ENCODE measurements around the gene SLC1A3.
"Not testable (repeated sequence)": the region's sequence is repeated elsewhere in the genome, so short reads cannot be mapped to it uniquely, and the experiment has no call there.

SLC1A3 gene

GRCh38 chr5:36606428-36607113, at the start of gene SLC1A3:
TSS of gene SLC1A3 (plus strand) at chr5:36606606. CDS start at chr5:36608424, 1,818 bp downstream.
- DNase-seq: peak; percentile 68

GRCh38 chr5:36558641-36559040, 47.8 kb upstream of the SLC1A3 start:
- no peak for DNase-seq

GRCh38 chr5:36561601-36562000, 44.8 kb upstream of the SLC1A3 start:
- DNase-seq: no peak

- no peak for DNase-seq
These were observed 36.9 kb upstream of the SLC1A3 start for GRCh38 chr5:36569491-36569890.

- no peak for DNase-seq
These were observed 35.9 kb upstream of the SLC1A3 start for GRCh38 chr5:36570301-36571095.

GRCh38 chr5:36571401-36572042, 34.9 kb upstream of the SLC1A3 start:
- DNase-seq: no peak

- no peak for DNase-seq
These were observed 33.0 kb upstream of the SLC1A3 start for GRCh38 chr5:36573438-36573837.

GRCh38 chr5:36575361-36575781, 31.0 kb upstream of the SLC1A3 start:
- DNase-seq: no peak

- no peak for DNase-seq
These were observed 29.7 kb upstream of the SLC1A3 start for GRCh38 chr5:36576721-36577120.

- DNase-seq: not testable (repeated sequence)
These were observed 26.5 kb upstream of the SLC1A3 start for GRCh38 chr5:36579858-36580257.

- no peak for DNase-seq
These were observed 25.3 kb upstream of the SLC1A3 start for GRCh38 chr5:36581070-36581469.

- DNase-seq: no peak
These were observed 22.2 kb upstream of the SLC1A3 start for GRCh38 chr5:36584009-36584875.

GRCh38 chr5:36585701-36586100, 20.7 kb upstream of the SLC1A3 start:
- DNase-seq: no peak

- DNase-seq: no peak
These were observed 19.1 kb upstream of the SLC1A3 start for GRCh38 chr5:36587354-36587753.

GRCh38 chr5:36589735-36590134, 16.7 kb upstream of the SLC1A3 start:
- DNase-seq: not testable (repeated sequence)

- DNase-seq: no peak
These were observed 15.7 kb upstream of the SLC1A3 start for GRCh38 chr5:36590513-36591286.

GRCh38 chr5:36593867-36594266, 12.5 kb upstream of the SLC1A3 start:
- no peak for DNase-seq

GRCh38 chr5:36596247-36596646, 10.2 kb upstream of the SLC1A3 start:
- DNase-seq: no peak

- DNase-seq: no peak
These were observed 9.7 kb upstream of the SLC1A3 start for GRCh38 chr5:36596756-36597155.

- no peak for DNase-seq
These were observed 8.4 kb upstream of the SLC1A3 start for GRCh38 chr5:36598045-36598444.

GRCh38 chr5:36599986-36600779, 6.2 kb upstream of the SLC1A3 start:
- DNase-seq: no peak
